ENCODE results near the gene SELPLG.

DNA sequence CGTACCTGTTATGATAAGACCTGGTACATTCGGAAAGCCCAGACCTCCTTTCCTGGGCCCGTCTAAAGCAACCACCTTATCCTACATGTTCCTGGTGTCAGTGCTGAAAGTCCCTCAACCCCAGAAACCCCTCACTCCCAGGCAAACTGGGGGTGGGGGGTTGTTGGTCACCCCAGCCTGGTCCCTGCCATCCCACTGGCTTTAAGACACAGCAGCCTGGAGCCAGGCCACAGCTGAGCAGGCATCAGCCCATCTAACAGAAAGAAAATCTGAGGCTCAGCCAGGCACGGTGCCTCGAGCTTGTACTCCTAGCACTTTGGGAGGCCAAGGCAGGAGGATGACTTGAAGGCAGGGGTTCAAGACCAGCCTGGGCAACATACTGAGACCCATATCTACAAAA lies 4.5 kb downstream of the SELPLG start:
- TF ChIP-seq POLR2A (IDR thresholded peaks at IDR 0.05) (no peak), EP300 (IDR thresholded peaks at IDR 0.05) (no peak), CTCF (IDR thresholded peaks at IDR 0.05) (no peak)
